Neural cell (in vitro differentiated cells): ENCODE results near the gene LZTS2.

Experiments
- CTCF ChIP-seq: fragments of 450-650 bp; IDR thresholded peaks from 2 replicates; pipeline ENCODE4 v1.5.1; 2014; ENCODE audit warnings: antibody characterized with exemption, mild to moderate bottlenecking, moderate library complexity; ENCODE audit not compliant: poor library complexity, severe bottlenecking
- EZH2 ChIP-seq: fragments of 200-600, 300-800 bp; shearing (Covaris generic), sonication (generic); IDR thresholded peaks from 2 replicates; pipeline ENCODE4 v1.6.1; 2014; ENCODE audit warnings: antibody characterized with exemption, low read length, borderline replicate concordance, mild to moderate bottlenecking; ENCODE audit not compliant: insufficient read depth, poor library complexity, severe bottlenecking
- MXI1 ChIP-seq: fragments of 450-650 bp; conservative IDR thresholded peaks from 2 replicates; pipeline ENCODE4 v1.6.1; 2014; ENCODE audit warnings: antibody characterized with exemption, mild to moderate bottlenecking; ENCODE audit not compliant: poor library complexity, severe bottlenecking
- POLR2AphosphoS5 ChIP-seq: IDR thresholded peaks from 2 replicates; pipeline ENCODE4 v1.6.1; 2012
- REST ChIP-seq: IDR thresholded peaks from 2 replicates; pipeline ENCODE4 v1.6.1; 2012; ENCODE audit warnings: borderline replicate concordance
- SMC3 ChIP-seq: fragments of 450-650 bp; conservative IDR thresholded peaks from 2 replicates; pipeline ENCODE4 v1.6.1; 2014; ENCODE audit warnings: antibody characterized with exemption, mild to moderate bottlenecking, moderate library complexity; ENCODE audit not compliant: poor library complexity

GRCh38 chr10:100980311-100980710, 19.3 kb upstream of the LZTS2 start:
- TF ChIP-seq CTCF, result no peak
- no peak for TF ChIP-seq EZH2
- no peak for TF ChIP-seq SMC3
- no peak for TF ChIP-seq MXI1
- no peak for TF ChIP-seq POLR2AphosphoS5
- TF ChIP-seq REST, result no peak
